Large intestine (tissue), 3 donors: ENCODE results near the gene DNAJB11. TPM values are rescaled to one million over a fixed set of nuclear protein-coding genes. Genes with fewer than 3 reads are reported as not detected.
"Not testable (repeated sequence)": the region's sequence is repeated elsewhere in the genome, so short reads cannot be mapped to it uniquely, and the experiment has no call there.

Source experiments
- DNase-seq, 2 donors: peaks; one replicate each; pipeline versions ENCODE4 v3.0.0 to v3.0.0-alpha.2; 2013
- H3K27ac ChIP-seq: one replicate; pipeline ENCODE4 v1.5.1; 2013; ENCODE audit warnings: low read length
- H3K27me3 ChIP-seq: 2 replicates; pipeline ENCODE4 v1.6.1; 2013; ENCODE audit warnings: low read length; ENCODE audit not compliant: control insufficient read depth, insufficient read depth
- H3K36me3 ChIP-seq: 2 replicates; pipeline ENCODE4 v1.6.1; 2013; ENCODE audit warnings: low read length; ENCODE audit not compliant: control insufficient read depth, insufficient read depth
- H3K4me1 ChIP-seq: one replicate; pipeline ENCODE4 v1.6.1; 2013; ENCODE audit warnings: low read length; ENCODE audit not compliant: control insufficient read depth, insufficient read depth
- H3K4me3 ChIP-seq: one replicate; pipeline ENCODE4 v1.5.1; 2013; ENCODE audit warnings: low read length
- H3K9me3 ChIP-seq: one replicate; pipeline ENCODE4 v1.6.1; 2013; ENCODE audit warnings: mild to moderate bottlenecking, low read depth, low read length, moderate library complexity; ENCODE audit not compliant: control insufficient read depth
- whole genome bisulfite sequencing: methylation state at CpG from one replicate; pipeline ENCODE4 v1.1.5; 2013; ENCODE audit warnings: low lambda C conversion rate; ENCODE audit not compliant: insufficient coverage; 5-methylcytosine and 5-hydroxymethylcytosine counted together
- polyA plus RNA-seq: library from polyadenylated mRNA; unstranded; fragments of 120-200 nt; gene quantifications from one replicate; pipeline ENCODE4 v1.2.1, GENCODE V29; 2013

The DNAJB11 gene
- polyA plus RNA-seq, 1 donor = 68.7 TPM

- H3K4me3 ChIP-seq = no peak overlapping the region
- no peak overlapping the region for H3K27ac ChIP-seq
- DNase-seq = no peak
- no peaks in the 10 kb centered on the region for H3K4me1 ChIP-seq
- no peaks in the 10 kb centered on the region for H3K9me3 ChIP-seq
- H3K36me3 ChIP-seq = no peaks in the 10 kb centered on the region
- WGBS = 100% methylated on average over 2 of the region's 7 CpGs
- no peaks in the 10 kb centered on the region for H3K27me3 ChIP-seq
Measured at GRCh38 chr3:186627852-186628414, 57.4 kb downstream of the DNAJB11 start.

GRCh38 chr3:186628756-186629155 is 58.2 kb downstream of the DNAJB11 start:
- Histone ChIP-seq H3K4me3 (no peak overlapping the region), H3K9me3 (no peaks in the 10 kb centered on the region), H3K36me3 (no peaks in the 10 kb centered on the region), H3K27ac (no peak overlapping the region), H3K4me1 (no peaks in the 10 kb centered on the region), H3K27me3 (no peaks in the 10 kb centered on the region)
- 60% methylated on average over 1 of the region's 7 CpGs for WGBS
- DNase-seq = no peak

GRCh38 chr3:186630950-186631641 is 60.6 kb downstream of the DNAJB11 start:
- Histone ChIP-seq H3K4me1 (no peaks in the 10 kb centered on the region), H3K4me3 (no peak overlapping the region), H3K36me3 (no peaks in the 10 kb centered on the region), H3K9me3 (no peaks in the 10 kb centered on the region), H3K27me3 (no peaks in the 10 kb centered on the region), H3K27ac (no peak overlapping the region)
- DNase-seq = no peak
- 92% methylated on average over 2 of the region's 6 CpGs for WGBS

GRCh38 chr3:186633481-186633880 is 63.0 kb downstream of the DNAJB11 start:
- no peak overlapping the region for H3K4me3 ChIP-seq
- H3K27me3 ChIP-seq = no peaks in the 10 kb centered on the region
- no peaks in the 10 kb centered on the region for H3K36me3 ChIP-seq
- DNase-seq = no peak
- no peaks in the 10 kb centered on the region for H3K4me1 ChIP-seq
- no peak overlapping the region for H3K27ac ChIP-seq
- no peaks in the 10 kb centered on the region for H3K9me3 ChIP-seq

GRCh38 chr3:186634207-186634606 is 63.7 kb downstream of the DNAJB11 start:
- no CpG with 5 or more reads among the region's 5 CpGs for WGBS
- H3K36me3 ChIP-seq, H3K27me3 ChIP-seq, H3K4me3 ChIP-seq, H3K27ac ChIP-seq, H3K4me1 ChIP-seq, H3K9me3 ChIP-seq, DNase-seq: not testable (repeated sequence)

Other genes with a start within 250 kb of the DNAJB11 start
- gene DGKG, start 208.5 kb upstream of the DNAJB11 start, polyA plus RNA-seq = 4.8 TPM
- gene CRYGS, start 26.3 kb upstream of the DNAJB11 start, polyA plus RNA-seq = 4.9 TPM
- gene TBCCD1, start 3.4 kb upstream of the DNAJB11 start, polyA plus RNA-seq = 15.6 TPM
- gene AHSG, start 42.3 kb downstream of the DNAJB11 start, polyA plus RNA-seq = 1.8 TPM
- gene FETUB, start 69.7 kb downstream of the DNAJB11 start, polyA plus RNA-seq = not detected
- gene HRG, start 95.3 kb downstream of the DNAJB11 start, polyA plus RNA-seq = 0.04 TPM
- 5.1 TPM for gene KNG1, start 146.6 kb downstream of the DNAJB11 start, polyA plus RNA-seq
- gene EIF4A2, start 212.9 kb downstream of the DNAJB11 start, polyA plus RNA-seq = 737 TPM
- gene RFC4, start 235.8 kb downstream of the DNAJB11 start, polyA plus RNA-seq = 27.8 TPM